Measurements from ENCODE around the gene UNKL. TPM values are rescaled to one million over a fixed set of nuclear protein-coding genes. Genes with fewer than 3 reads are reported as not detected.

Gene UNKL
- total RNA-seq, 3 donors from 2014 or later (not counting 1 experiment from before 2014, with no cell fraction given), result 114 to 130 (median 127) TPM

DNA sequence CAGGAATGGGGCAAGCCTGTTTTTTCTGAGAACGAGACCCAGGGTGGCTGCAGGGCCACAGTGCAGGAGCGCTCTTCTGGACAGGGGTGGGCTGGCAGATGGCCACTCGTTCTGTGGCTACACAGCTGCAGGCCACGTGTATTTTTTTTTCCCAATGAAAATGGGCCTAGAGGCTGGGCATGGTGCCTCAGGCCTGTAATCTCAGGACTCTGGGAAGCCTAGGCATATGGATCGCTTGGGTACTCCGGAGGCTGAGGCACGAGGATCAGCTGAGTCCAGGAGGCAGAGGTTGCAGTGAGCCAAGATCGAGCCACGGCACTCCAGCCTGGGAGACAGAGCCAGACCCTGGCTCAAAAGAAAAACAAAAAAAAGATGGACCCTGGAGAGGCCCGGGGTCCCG is 6.8 kb downstream of the UNKL start:
- Histone ChIP-seq H3K4me1 (ENCODE audit: control insufficient read depth, insufficient read depth, low read length) (peaks cover 20% of the 10 kb centered on the region), H3K4me3 (ENCODE audit: low read length) (no peak overlapping the region), H3K27me3 (ENCODE audit: control insufficient read depth, insufficient read depth, low read length) (no peaks in the 10 kb centered on the region), H3K9me3 (ENCODE audit: control insufficient read depth, insufficient read depth, low read length) (no peaks in the 10 kb centered on the region), H3K36me3 (ENCODE audit: control insufficient read depth, insufficient read depth, low read length) (peaks cover 33% of the 10 kb centered on the region), H3K27ac (ENCODE audit: low read length) (no peak overlapping the region)
- DNase-seq (no peak), ATAC-seq (no peak)
- no peaks in the 10 kb centered on the region for H3K27me3 Mint-ChIP-seq (ENCODE audit: low read depth in 2 of 2)
- TF ChIP-seq, protein P1, sequence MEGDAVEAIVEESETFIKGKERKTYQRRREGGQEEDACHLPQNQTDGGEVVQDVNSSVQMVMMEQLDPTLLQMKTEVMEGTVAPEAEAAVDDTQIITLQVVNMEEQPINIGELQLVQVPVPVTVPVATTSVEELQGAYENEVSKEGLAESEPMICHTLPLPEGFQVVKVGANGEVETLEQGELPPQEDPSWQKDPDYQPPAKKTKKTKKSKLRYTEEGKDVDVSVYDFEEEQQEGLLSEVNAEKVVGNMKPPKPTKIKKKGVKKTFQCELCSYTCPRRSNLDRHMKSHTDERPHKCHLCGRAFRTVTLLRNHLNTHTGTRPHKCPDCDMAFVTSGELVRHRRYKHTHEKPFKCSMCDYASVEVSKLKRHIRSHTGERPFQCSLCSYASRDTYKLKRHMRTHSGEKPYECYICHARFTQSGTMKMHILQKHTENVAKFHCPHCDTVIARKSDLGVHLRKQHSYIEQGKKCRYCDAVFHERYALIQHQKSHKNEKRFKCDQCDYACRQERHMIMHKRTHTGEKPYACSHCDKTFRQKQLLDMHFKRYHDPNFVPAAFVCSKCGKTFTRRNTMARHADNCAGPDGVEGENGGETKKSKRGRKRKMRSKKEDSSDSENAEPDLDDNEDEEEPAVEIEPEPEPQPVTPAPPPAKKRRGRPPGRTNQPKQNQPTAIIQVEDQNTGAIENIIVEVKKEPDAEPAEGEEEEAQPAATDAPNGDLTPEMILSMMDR (IDR thresholded peaks at IDR 0.05), result no peak
- 51% methylated on average over 11 of the region's 11 CpGs for WGBS (ENCODE audit: insufficient coverage)
- no peaks in the 10 kb centered on the region for H3K9me3 Mint-ChIP-seq
- H3K4me3 Mint-ChIP-seq, result peak overlapping the region; percentile 83
- H3K36me3 Mint-ChIP-seq, result no peaks in the 10 kb centered on the region
- peak overlapping the region; percentile 67 to 85 for H3K27ac Mint-ChIP-seq
- peaks cover 11 to 13% of the 10 kb centered on the region in 2 donors for H3K4me1 Mint-ChIP-seq
- intact Hi-C loops (cut with micrococcal nuclease), result no loop called here

- H3K27me3 Mint-ChIP-seq (ENCODE audit: low read depth in 2 of 2), result no peaks in the 10 kb centered on the region
- peaks cover 53% of the 10 kb centered on the region for H3K36me3 ChIP-seq (ENCODE audit: control insufficient read depth, insufficient read depth, low read length)
- H3K27me3 ChIP-seq (ENCODE audit: control insufficient read depth, insufficient read depth, low read length), result no peaks in the 10 kb centered on the region
- TF ChIP-seq, protein P1 (IDR thresholded peaks at IDR 0.05), result no peak
- intact Hi-C loops (cut with micrococcal nuclease), result no loop called here
- ATAC-seq (no peak), DNase-seq (no peak)
- H3K4me1 Mint-ChIP-seq, result peaks cover 11 to 13% of the 10 kb centered on the region in 2 donors
- no peaks in the 10 kb centered on the region for H3K9me3 ChIP-seq (ENCODE audit: control insufficient read depth, insufficient read depth, low read length)
- H3K4me1 ChIP-seq (ENCODE audit: control insufficient read depth, insufficient read depth, low read length), result peaks cover 13% of the 10 kb centered on the region
- WGBS (ENCODE audit: insufficient coverage), result 95% methylated on average over 14 of the region's 14 CpGs
- no peak overlapping the region for H3K4me3 Mint-ChIP-seq
- H3K9me3 Mint-ChIP-seq, result no peaks in the 10 kb centered on the region
- H3K27ac ChIP-seq (ENCODE audit: low read length), result no peak overlapping the region
- no peak overlapping the region for H3K4me3 ChIP-seq (ENCODE audit: low read length)
- H3K36me3 Mint-ChIP-seq, result no peaks in the 10 kb centered on the region
- no peak overlapping the region for H3K27ac Mint-ChIP-seq
These were observed 10.8 kb downstream of the UNKL start for GRCh38 chr16:1403733-1404132.

DNA sequence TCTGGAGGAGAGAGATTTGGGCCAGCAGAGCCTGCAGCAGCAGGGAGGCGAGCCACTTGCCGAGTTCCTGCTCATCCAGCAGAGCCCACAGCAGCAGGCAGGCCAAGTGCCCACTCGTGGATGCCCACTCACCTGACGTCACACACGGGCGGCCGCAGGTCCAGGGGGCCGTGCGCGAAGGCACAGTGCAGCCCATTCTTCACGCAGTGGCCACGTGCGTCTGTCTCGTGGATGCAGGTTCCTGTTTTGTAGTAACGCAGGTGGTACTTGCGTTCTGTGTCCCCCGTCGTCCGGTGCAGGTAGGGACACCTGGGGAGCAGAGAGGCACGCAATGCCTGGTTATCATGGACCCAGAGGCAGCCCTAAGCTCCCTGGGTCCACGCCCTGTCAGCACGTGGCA is 11.5 kb downstream of the UNKL start:
- no peak overlapping the region for H3K27ac ChIP-seq (ENCODE audit: low read length)
- intact Hi-C loops (cut with micrococcal nuclease), result no loop called here
- H3K27me3 ChIP-seq (ENCODE audit: control insufficient read depth, insufficient read depth, low read length), result no peaks in the 10 kb centered on the region
- H3K4me1 Mint-ChIP-seq, result peaks cover 5 to 9% of the 10 kb centered on the region in 2 donors
- no peak overlapping the region for H3K4me3 ChIP-seq (ENCODE audit: low read length)
- no peak for ATAC-seq
- H3K4me3 Mint-ChIP-seq, result no peak overlapping the region
- no peaks in the 10 kb centered on the region for H3K9me3 ChIP-seq (ENCODE audit: control insufficient read depth, insufficient read depth, low read length)
- 95% methylated on average over 22 of the region's 22 CpGs for WGBS (ENCODE audit: insufficient coverage)
- H3K27ac Mint-ChIP-seq, result no peak overlapping the region
- H3K36me3 ChIP-seq (ENCODE audit: control insufficient read depth, insufficient read depth, low read length), result peaks cover 60% of the 10 kb centered on the region
- no peak for DNase-seq
- peaks cover 6% of the 10 kb centered on the region for H3K4me1 ChIP-seq (ENCODE audit: control insufficient read depth, insufficient read depth, low read length)
- TF ChIP-seq, protein P1 (IDR thresholded peaks at IDR 0.05), result no peak
- H3K36me3 Mint-ChIP-seq, result no peaks in the 10 kb centered on the region
- H3K9me3 Mint-ChIP-seq, result no peaks in the 10 kb centered on the region
- no peaks in the 10 kb centered on the region for H3K27me3 Mint-ChIP-seq (ENCODE audit: low read depth in 2 of 2)

- H3K9me3 Mint-ChIP-seq, result no peaks in the 10 kb centered on the region
- H3K4me1 Mint-ChIP-seq, result peaks cover 0 to 6% of the 10 kb centered on the region in 2 donors
- Histone ChIP-seq H3K27me3 (ENCODE audit: control insufficient read depth, insufficient read depth, low read length) (no peaks in the 10 kb centered on the region), H3K36me3 (ENCODE audit: control insufficient read depth, insufficient read depth, low read length) (peaks cover 60% of the 10 kb centered on the region), H3K4me1 (ENCODE audit: control insufficient read depth, insufficient read depth, low read length) (no peaks in the 10 kb centered on the region), H3K27ac (ENCODE audit: low read length) (no peak overlapping the region), H3K9me3 (ENCODE audit: control insufficient read depth, insufficient read depth, low read length) (no peaks in the 10 kb centered on the region), H3K4me3 (ENCODE audit: low read length) (no peak overlapping the region)
- WGBS (ENCODE audit: insufficient coverage), result 98% methylated on average over 13 of the region's 13 CpGs
- TF ChIP-seq, protein P1 (IDR thresholded peaks at IDR 0.05), result no peak
- no peaks in the 10 kb centered on the region for H3K27me3 Mint-ChIP-seq (ENCODE audit: low read depth in 2 of 2)
- intact Hi-C loops (cut with micrococcal nuclease), result no loop called here
- H3K4me3 Mint-ChIP-seq, result no peak overlapping the region
- ATAC-seq (no peak), DNase-seq (no peak)
- no peak overlapping the region for H3K27ac Mint-ChIP-seq
- no peaks in the 10 kb centered on the region for H3K36me3 Mint-ChIP-seq
These were observed 12.7 kb downstream of the UNKL start for GRCh38 chr16:1401758-1402154.
